ENCODE measurements around the gene NCOA1. TPM values are rescaled to one million over a fixed set of nuclear protein-coding genes. Genes with fewer than 3 reads are reported as not detected.
A peak's percentile ranks its signal among the peaks of the same experiment; 100 is the strongest.

Gene NCOA1
- total RNA-seq, 1 donor from 2014 or later = 48.4 TPM

DNA sequence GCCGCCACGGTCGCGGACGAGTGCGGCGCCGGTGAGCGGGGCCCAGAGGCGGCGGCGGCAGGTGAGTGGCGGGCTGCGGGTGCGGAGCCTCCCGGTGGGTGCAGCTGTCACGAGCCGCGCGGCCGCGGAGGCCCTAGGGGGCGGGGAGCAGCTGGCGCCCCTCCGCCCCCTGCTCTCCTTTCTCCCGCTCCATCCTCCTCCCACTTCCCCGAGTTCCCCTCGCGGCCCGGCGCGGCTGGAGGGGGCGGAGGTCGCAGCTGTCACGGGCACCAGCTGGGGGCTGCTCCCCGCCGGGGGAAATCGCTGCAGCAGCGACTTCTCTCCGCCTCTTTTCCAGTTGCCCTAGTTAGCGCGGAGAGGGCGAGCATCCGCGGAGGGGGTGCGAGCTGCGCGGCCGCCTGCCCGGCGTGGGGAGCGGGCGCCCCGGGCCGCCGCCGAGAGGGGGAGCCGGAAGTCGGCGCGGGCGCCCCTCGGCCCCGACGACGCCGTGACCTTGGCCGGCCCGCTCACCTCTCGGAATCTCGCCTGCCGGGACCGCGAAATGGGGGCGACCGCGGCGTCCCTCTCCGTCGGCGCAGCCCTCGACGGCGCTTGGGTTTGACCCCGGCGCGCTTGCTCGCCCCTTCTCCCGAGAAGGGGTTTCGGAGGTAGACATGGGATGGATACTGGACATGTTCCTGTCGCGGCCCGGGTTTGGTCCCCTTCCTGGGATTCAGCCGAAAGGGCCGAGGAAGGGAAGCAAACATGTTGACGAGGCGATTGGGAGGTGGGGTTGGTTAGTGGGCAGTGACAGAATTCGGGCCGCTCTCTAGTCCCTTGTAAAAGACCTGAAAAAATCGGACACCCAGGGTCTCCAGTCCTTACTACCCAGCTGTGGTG, 727 bp downstream of the NCOA1 start:
- Histone ChIP-seq H3K27ac (peak overlapping the region; percentile 94), H3K9me3 (no peaks in the 10 kb centered on the region), H3K27me3 (no peaks in the 10 kb centered on the region), H3K36me3 (no peaks in the 10 kb centered on the region), H3K4me1 (peaks cover 57% of the 10 kb centered on the region), H3K4me3 (peak overlapping the region; percentile 85 to 88)
- no peak for DNase-seq (ENCODE audit: extremely low spot score in 2 of 2)
- intact Hi-C loops (cut with DNase I) = loop anchor here (10.0 kb wide), 1 partner anchor 57 kb away; no protein-coding TSS in a partner anchor
- TF ChIP-seq POLR2A (IDR thresholded peaks at IDR 0.05) = no peak
- TF ChIP-seq POLR2AphosphoS5 (IDR thresholded peaks at IDR 0.05; ENCODE audit: insufficient read depth in 1 of 2, low read depth in 1 of 2) = peak in 1 of 2 donors; percentile 50

DNA sequence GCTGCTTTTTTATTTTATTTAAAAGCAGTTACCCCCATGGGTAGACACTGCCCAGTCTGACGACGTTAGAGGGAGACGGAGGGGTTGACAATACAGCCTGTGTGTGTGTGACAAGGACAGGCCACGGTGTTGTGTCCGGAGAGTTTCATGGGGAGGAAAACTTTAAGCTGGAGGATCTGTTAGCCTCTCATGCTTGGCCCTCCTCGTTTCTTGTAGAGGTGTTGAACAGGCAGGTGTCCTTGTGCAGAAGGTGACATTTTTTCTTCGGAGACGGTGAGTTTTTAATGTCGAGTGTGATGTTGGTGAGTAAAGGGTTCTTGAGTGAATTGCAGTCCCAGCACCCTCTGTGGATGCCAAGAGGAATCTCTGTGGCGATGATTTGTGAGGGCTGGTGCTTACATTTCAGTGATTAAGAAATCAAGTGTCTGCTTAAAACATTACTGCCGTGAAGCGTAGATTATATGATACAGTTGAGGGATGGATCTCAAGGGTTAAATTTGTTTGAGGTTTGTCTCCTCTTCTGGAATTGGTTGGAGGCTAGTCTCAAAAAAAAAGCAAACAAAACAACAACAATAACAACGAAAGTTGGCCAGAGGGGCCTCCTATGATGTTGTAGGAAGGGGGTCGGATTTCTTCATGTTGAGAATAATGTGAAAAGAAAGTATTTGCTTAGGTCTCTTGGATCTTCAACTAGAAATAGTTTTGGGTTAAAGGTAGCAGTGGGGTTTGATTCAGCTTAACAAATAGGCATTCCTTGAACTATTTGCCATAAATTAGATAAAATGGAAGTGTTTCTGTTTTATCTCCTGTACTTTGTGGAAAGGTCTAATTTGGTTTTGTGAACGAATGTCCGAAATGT, 1.6 kb downstream of the NCOA1 start:
- peaks cover 65% of the 10 kb centered on the region for H3K4me1 ChIP-seq
- H3K4me3 ChIP-seq = peak overlapping the region; percentile 85 to 88
- no peaks in the 10 kb centered on the region for H3K27me3 ChIP-seq
- no peaks in the 10 kb centered on the region for H3K9me3 ChIP-seq
- no peak for DNase-seq (ENCODE audit: extremely low spot score in 2 of 2)
- no peak for TF ChIP-seq POLR2AphosphoS5 (IDR thresholded peaks at IDR 0.05; ENCODE audit: insufficient read depth in 1 of 2, low read depth in 1 of 2)
- TF ChIP-seq, protein P1, sequence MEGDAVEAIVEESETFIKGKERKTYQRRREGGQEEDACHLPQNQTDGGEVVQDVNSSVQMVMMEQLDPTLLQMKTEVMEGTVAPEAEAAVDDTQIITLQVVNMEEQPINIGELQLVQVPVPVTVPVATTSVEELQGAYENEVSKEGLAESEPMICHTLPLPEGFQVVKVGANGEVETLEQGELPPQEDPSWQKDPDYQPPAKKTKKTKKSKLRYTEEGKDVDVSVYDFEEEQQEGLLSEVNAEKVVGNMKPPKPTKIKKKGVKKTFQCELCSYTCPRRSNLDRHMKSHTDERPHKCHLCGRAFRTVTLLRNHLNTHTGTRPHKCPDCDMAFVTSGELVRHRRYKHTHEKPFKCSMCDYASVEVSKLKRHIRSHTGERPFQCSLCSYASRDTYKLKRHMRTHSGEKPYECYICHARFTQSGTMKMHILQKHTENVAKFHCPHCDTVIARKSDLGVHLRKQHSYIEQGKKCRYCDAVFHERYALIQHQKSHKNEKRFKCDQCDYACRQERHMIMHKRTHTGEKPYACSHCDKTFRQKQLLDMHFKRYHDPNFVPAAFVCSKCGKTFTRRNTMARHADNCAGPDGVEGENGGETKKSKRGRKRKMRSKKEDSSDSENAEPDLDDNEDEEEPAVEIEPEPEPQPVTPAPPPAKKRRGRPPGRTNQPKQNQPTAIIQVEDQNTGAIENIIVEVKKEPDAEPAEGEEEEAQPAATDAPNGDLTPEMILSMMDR (IDR thresholded peaks at IDR 0.05) = no peak
- intact Hi-C loops (cut with DNase I) = loop anchor here (10.0 kb wide), 1 partner anchor 58 kb away; no protein-coding TSS in a partner anchor
- no peaks in the 10 kb centered on the region for H3K36me3 ChIP-seq
- H3K27ac ChIP-seq = peak overlapping the region; percentile 94

DNA sequence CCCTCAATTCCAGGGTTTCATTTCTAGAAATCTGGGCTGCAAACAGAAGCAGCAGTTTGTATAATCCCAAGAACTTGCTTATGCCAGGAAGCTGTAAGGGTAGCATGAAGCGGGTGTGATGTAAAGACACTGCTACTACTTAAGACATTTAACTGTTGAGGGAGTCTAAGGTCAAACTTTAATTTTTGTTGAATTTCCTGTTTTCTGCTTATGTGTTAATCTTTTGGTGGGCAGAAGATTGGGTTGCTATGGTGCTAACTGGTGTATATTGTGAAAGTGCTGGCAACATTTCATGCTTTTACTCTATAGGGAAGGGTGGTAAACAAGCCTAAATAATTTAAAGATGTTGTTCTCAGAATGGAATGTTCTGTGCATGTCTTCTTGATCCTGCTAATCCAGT, 2.7 kb downstream of the NCOA1 start:
- TF ChIP-seq, protein P1 (IDR thresholded peaks at IDR 0.05) = no peak
- TF ChIP-seq POLR2A (IDR thresholded peaks at IDR 0.05) = no peak
- no peak for TF ChIP-seq POLR2AphosphoS5 (IDR thresholded peaks at IDR 0.05; ENCODE audit: insufficient read depth in 1 of 2, low read depth in 1 of 2)
- Histone ChIP-seq H3K9me3 (no peaks in the 10 kb centered on the region), H3K36me3 (no peaks in the 10 kb centered on the region), H3K4me1 (peaks cover 74% of the 10 kb centered on the region), H3K27ac (peak overlapping the region; percentile 94), H3K27me3 (no peaks in the 10 kb centered on the region), H3K4me3 (peak overlapping the region; percentile 85 to 88)
- no peak for DNase-seq (ENCODE audit: extremely low spot score in 2 of 2)
- intact Hi-C loops (cut with DNase I) = loop anchor here (10.0 kb wide), 1 partner anchor 59 kb away; no protein-coding TSS in a partner anchor

DNA sequence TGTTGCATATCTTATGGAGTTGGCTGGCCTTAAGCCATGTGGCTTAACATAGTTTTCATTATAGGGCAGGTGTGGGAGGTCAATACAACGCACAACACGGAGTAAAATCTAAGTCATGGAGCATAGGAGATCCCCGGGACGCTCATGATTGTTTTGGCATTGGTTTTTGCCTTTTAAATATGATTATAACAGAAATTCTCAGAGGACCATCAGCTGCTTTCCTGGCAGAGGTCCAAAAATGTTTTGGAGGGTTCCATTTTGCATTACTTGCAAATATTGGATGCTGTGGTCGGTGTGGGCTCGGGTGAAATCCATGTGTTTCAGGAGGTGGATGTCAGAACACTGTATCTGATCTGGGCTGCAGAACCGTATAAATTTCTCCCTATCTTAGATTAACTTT, 3.4 kb downstream of the NCOA1 start:
- H3K27me3 ChIP-seq = no peaks in the 10 kb centered on the region
- no peak for DNase-seq (ENCODE audit: extremely low spot score in 2 of 2)
- no peak overlapping the region for H3K27ac ChIP-seq
- H3K4me3 ChIP-seq = no peak overlapping the region
- peaks cover 80% of the 10 kb centered on the region for H3K4me1 ChIP-seq
- no peaks in the 10 kb centered on the region for H3K36me3 ChIP-seq
- no peaks in the 10 kb centered on the region for H3K9me3 ChIP-seq
- TF ChIP-seq, protein P1 (IDR thresholded peaks at IDR 0.05) = no peak
- TF ChIP-seq POLR2AphosphoS5 (IDR thresholded peaks at IDR 0.05; ENCODE audit: insufficient read depth in 1 of 2, low read depth in 1 of 2) (no peak), POLR2A (IDR thresholded peaks at IDR 0.05) (no peak)
- intact Hi-C loops (cut with DNase I) = loop anchor here (10.0 kb wide), 1 partner anchor 60 kb away; no protein-coding TSS in a partner anchor

DNA sequence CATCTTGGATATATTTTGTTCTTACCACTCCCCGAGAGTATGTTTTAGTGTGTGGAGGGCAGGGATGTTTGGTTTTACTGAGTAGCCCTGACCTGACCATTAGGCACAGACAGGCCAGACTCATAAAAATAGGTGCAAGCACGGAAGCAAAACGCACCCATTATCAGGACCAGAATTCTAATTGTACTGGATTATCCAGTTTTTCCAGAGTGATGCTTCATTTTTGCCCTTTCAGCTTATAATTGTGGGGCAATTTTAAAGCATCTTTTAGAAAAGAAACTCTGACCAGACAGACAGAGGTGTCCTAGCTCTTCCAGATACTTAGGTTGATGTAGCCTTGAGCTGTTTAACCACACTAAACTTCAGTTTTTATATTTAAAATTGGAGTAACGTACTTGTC, 4.4 kb downstream of the NCOA1 start:
- Histone ChIP-seq H3K9me3 (no peaks in the 10 kb centered on the region), H3K36me3 (no peaks in the 10 kb centered on the region), H3K4me1 (peaks cover 78% of the 10 kb centered on the region), H3K4me3 (no peak overlapping the region), H3K27me3 (no peaks in the 10 kb centered on the region), H3K27ac (no peak overlapping the region)
- no peak for DNase-seq (ENCODE audit: extremely low spot score in 2 of 2)
- TF ChIP-seq, protein P1 (IDR thresholded peaks at IDR 0.05) = no peak
- TF ChIP-seq POLR2A (IDR thresholded peaks at IDR 0.05) = no peak
- TF ChIP-seq POLR2AphosphoS5 (IDR thresholded peaks at IDR 0.05; ENCODE audit: insufficient read depth in 1 of 2, low read depth in 1 of 2) = no peak
- intact Hi-C loops (cut with DNase I) = loop anchor here (10.0 kb wide), 1 partner anchor 61 kb away; no protein-coding TSS in a partner anchor

All from vagina (tissue), 2 donors.